GM23338 (cell line): ENCODE measurements around the gene ROBO3. TPM values are rescaled to one million over a fixed set of nuclear protein-coding genes. Genes with fewer than 3 reads are reported as not detected.

Source experiments
- ATAC-seq: fragments of 200-7000 bp; cut with Tn5 transposase; 3 replicates; pipeline ENCODE4 v1.9.1; 2020
- DNase-seq: peaks from one replicate; pipeline ENCODE4 v3.0.0-alpha.2; 2015; ENCODE audit warnings: low spot score
- H2AFZ ChIP-seq: fragments of 200-600 bp; sonication (generic); 2 replicates; pipeline ENCODE4 v1.8.0; 2016; ENCODE audit warnings: antibody characterized with exemption, mild to moderate bottlenecking, moderate library complexity
- H3F3A ChIP-seq: fragments of 200-600 bp; sonication (generic); replicated peaks from 2 replicates; pipeline ENCODE4 v1.8.0; 2017; ENCODE audit warnings: antibody characterized with exemption, mixed run types, low read depth
- H3K27ac ChIP-seq: fragments of 200-600 bp; sonication (generic); 2 replicates; pipeline ENCODE4 v1.6.1; 2016; ENCODE audit warnings: low read depth
- H3K27me3 ChIP-seq: fragments of 200-600 bp; sonication (generic); 2 replicates; pipeline ENCODE4 v1.8.0; 2016; ENCODE audit warnings: mild to moderate bottlenecking, mixed run types, moderate library complexity; ENCODE audit not compliant: insufficient read depth
- H3K36me3 ChIP-seq: fragments of 200-600 bp; sonication (generic); 2 replicates; pipeline ENCODE4 v1.8.0; 2016; ENCODE audit warnings: mild to moderate bottlenecking; ENCODE audit not compliant: insufficient read depth
- H3K4me1 ChIP-seq: fragments of 200-600 bp; sonication (generic); 2 replicates; pipeline ENCODE4 v1.8.0; 2016; ENCODE audit warnings: mild to moderate bottlenecking, moderate library complexity; ENCODE audit not compliant: insufficient read depth
- H3K4me2 ChIP-seq: fragments of 200-600 bp; sonication (generic); 2 replicates; pipeline ENCODE4 v1.7.1; 2017; ENCODE audit warnings: mixed run types
- H3K4me3 ChIP-seq: fragments of 200-600 bp; sonication (generic); 2 replicates; pipeline ENCODE4 v1.6.1; 2016; ENCODE audit warnings: mixed run types
- H3K79me2 ChIP-seq: fragments of 200-600 bp; sonication (generic); replicated peaks from 2 replicates; pipeline ENCODE4 v1.8.0; 2017; ENCODE audit warnings: mild to moderate bottlenecking; ENCODE audit not compliant: insufficient read depth
- H3K9me2 ChIP-seq: fragments of 200-600 bp; sonication (generic); 2 replicates; pipeline ENCODE4 v1.8.0; 2017; ENCODE audit not compliant: insufficient read depth
- H4K20me1 ChIP-seq: fragments of 200-600 bp; sonication (generic); replicated peaks from 2 replicates; pipeline ENCODE4 v1.8.0; 2017; ENCODE audit warnings: mild to moderate bottlenecking; ENCODE audit not compliant: insufficient read depth
- H3K27ac Mint-ChIP-seq: 2 replicates; pipeline ENCODE4 v1.8.0; 2020; ENCODE audit warnings: inconsistent platforms, mild to moderate bottlenecking, moderate library complexity, mixed read lengths
- H3K27me3 Mint-ChIP-seq: 3 replicates; pipeline ENCODE4 v1.8.0; 2022; ENCODE audit warnings: low read depth, mild to moderate bottlenecking, moderate library complexity, mixed read lengths, inconsistent platforms; ENCODE audit not compliant: insufficient read depth, poor library complexity
- H3K36me3 Mint-ChIP-seq: 3 replicates; pipeline ENCODE4 v1.8.0; 2021; ENCODE audit warnings: low read depth, mild to moderate bottlenecking, inconsistent platforms, moderate library complexity, mixed read lengths
- H3K4me1 Mint-ChIP-seq: 3 replicates; pipeline ENCODE4 v1.8.0; 2020; ENCODE audit warnings: mild to moderate bottlenecking, inconsistent platforms, mixed read lengths
- H3K4me3 Mint-ChIP-seq: 3 replicates; pipeline ENCODE4 v1.8.0; 2021; ENCODE audit warnings: moderate library complexity, mild to moderate bottlenecking, inconsistent platforms, mixed read lengths
- H3K9me3 Mint-ChIP-seq: 3 replicates; pipeline ENCODE4 v1.8.0; 2020; ENCODE audit warnings: moderate library complexity, mild to moderate bottlenecking, inconsistent platforms, mixed read lengths
- CREB1 ChIP-seq: fragments of 250-450 bp; sonication (Bioruptor Pico); IDR thresholded peaks from 2 replicates; pipeline ENCODE4 v1.5.0; 2020; ENCODE audit warnings: low read depth, mild to moderate bottlenecking, moderate library complexity
- ETS1 ChIP-seq: IDR thresholded peaks from 2 replicates; pipeline ENCODE4 v1.6.1; 2016; ENCODE audit warnings: antibody characterized with exemption
- EZH2phosphoT487 ChIP-seq: fragments of 200-600 bp; sonication (generic); IDR thresholded peaks from one replicate; pipeline ENCODE4 v1.8.1; 2018; ENCODE audit warnings: antibody characterized with exemption; ENCODE audit not compliant: unreplicated experiment
- JUNB ChIP-seq: IDR thresholded peaks from one replicate; pipeline ENCODE4 v1.6.1; 2016; ENCODE audit warnings: antibody characterized with exemption; ENCODE audit not compliant: unreplicated experiment
- POLR2AphosphoS5 ChIP-seq: IDR thresholded peaks from 2 replicates; pipeline ENCODE4 v1.6.1; 2016; ENCODE audit warnings: antibody characterized with exemption, low read depth
- STAT1 ChIP-seq: IDR thresholded peaks from one replicate; pipeline ENCODE4 v1.6.1; 2016; ENCODE audit warnings: antibody characterized with exemption; ENCODE audit not compliant: unreplicated experiment
- ZNF114 ChIP-seq: fragments of 250-450 bp; sonication (Bioruptor Pico); IDR thresholded peaks from 2 replicates; pipeline ENCODE4 v1.5.0; 2020; ENCODE audit warnings: mild to moderate bottlenecking, moderate library complexity
- ZNF331 ChIP-seq: fragments of 250-450 bp; sonication (Bioruptor Pico); IDR thresholded peaks from 2 replicates; pipeline ENCODE4 v1.5.0; 2020; ENCODE audit warnings: low read depth, mild to moderate bottlenecking, moderate library complexity
- polyA plus RNA-seq: library from polyadenylated mRNA; unstranded; fragments of >200 nt; fragmentation: Nextera tagmentation; extraction: Ambion mirVana; gene quantifications from 2 replicates; pipeline ENCODE4 v1.2.1, GENCODE V29; 2016
- total RNA-seq: library from RNA; depleted of rRNA; stranded (reverse); fragments of >200 nt; shearing (Covaris generic); gene quantifications from 2 replicates; pipeline ENCODE4 v1.2.3, GENCODE V29; 2014
- TF ChIP-seq, protein P1 (sequence below): IDR thresholded peaks from one replicate; pipeline ENCODE4 v1.6.1; 2018; ENCODE audit warnings: antibody characterized with exemption; ENCODE audit not compliant: unreplicated experiment

The ROBO3 gene
- total and polyA plus RNA-seq, 2 experiments from 2014 or later = 17.0 to 21.4 TPM

DNA sequence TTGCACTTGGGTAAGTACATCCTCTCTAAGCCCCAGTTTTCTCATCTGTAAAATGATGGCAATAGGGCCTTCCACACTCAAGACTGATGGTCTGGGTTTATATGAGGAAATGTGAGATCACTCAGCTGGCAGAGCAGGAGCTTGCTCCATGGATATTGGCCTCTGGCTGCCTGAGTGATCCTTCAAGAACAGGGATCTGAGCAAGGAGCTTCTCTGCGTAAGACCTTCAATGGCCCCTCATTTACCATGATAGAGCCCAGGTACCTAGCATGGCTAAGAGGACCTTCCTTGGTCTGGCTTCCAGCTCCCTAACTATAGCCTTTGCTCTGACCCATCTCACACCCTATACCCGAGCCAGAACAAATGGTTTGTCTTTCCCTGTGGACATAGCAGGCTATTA is 26.9 kb downstream of the ROBO3 start (continued):
- TF ChIP-seq CREB1 (CRISPR knock-in tag) (no peak), STAT1 (no peak)
- TF ChIP-seq, protein P1, sequence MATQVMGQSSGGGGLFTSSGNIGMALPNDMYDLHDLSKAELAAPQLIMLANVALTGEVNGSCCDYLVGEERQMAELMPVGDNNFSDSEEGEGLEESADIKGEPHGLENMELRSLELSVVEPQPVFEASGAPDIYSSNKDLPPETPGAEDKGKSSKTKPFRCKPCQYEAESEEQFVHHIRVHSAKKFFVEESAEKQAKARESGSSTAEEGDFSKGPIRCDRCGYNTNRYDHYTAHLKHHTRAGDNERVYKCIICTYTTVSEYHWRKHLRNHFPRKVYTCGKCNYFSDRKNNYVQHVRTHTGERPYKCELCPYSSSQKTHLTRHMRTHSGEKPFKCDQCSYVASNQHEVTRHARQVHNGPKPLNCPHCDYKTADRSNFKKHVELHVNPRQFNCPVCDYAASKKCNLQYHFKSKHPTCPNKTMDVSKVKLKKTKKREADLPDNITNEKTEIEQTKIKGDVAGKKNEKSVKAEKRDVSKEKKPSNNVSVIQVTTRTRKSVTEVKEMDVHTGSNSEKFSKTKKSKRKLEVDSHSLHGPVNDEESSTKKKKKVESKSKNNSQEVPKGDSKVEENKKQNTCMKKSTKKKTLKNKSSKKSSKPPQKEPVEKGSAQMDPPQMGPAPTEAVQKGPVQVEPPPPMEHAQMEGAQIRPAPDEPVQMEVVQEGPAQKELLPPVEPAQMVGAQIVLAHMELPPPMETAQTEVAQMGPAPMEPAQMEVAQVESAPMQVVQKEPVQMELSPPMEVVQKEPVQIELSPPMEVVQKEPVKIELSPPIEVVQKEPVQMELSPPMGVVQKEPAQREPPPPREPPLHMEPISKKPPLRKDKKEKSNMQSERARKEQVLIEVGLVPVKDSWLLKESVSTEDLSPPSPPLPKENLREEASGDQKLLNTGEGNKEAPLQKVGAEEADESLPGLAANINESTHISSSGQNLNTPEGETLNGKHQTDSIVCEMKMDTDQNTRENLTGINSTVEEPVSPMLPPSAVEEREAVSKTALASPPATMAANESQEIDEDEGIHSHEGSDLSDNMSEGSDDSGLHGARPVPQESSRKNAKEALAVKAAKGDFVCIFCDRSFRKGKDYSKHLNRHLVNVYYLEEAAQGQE = no peak

DNA sequence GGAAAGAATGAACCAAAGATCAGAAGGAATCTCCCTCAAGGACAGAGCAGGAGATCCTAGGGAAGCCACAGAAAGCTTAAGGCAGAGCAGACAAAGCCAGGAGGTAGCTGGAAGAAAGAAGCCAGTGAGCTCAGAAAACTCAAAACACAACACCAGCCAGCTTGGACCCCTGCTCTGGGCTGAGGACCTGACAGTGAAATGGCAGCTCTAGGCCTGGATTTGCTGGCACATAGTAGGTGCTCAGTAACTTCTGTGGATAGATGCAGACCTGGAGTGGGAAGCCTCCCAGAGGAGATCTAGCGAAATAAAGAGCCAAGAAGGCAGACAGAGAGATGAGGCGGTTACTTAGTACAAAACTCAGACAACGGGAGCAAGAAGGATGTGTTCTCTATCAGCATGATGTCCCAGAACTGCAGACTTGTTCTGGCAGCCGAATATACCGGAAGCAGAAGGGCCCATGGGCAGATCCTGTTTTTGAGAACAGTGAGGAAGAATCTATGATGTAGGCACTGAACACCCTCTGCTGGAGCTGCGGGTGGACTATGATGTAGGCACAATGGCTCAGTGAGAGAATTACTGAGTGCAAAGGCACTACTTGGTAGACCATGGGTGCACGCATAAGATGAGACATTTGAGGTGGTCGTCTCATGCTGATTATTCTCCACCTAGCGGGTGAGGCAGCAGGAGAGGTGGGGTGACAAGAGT is 27.7 kb downstream of the ROBO3 start:
- no peak overlapping the region for H2AFZ ChIP-seq
- DNase-seq (no peak), ATAC-seq (no peak)
- no peak overlapping the region for H3K4me3 ChIP-seq
- H3F3A ChIP-seq = no peaks in the 10 kb centered on the region
- H3K4me2 ChIP-seq = no peak overlapping the region
- H3K4me1 Mint-ChIP-seq = peaks cover 6% of the 10 kb centered on the region
- H3K27me3 ChIP-seq = 0 out of 2 replicates have a peak, but pooled peaks cover 5% of the 10 kb centered on the region
- no peaks in the 10 kb centered on the region for H4K20me1 ChIP-seq
- H3K27me3 Mint-ChIP-seq = peaks cover 9% of the 10 kb centered on the region
- H3K27ac ChIP-seq = no peak overlapping the region
- H3K27ac Mint-ChIP-seq = no peak overlapping the region
- H3K36me3 Mint-ChIP-seq = no peaks in the 10 kb centered on the region; the same call in 2 of the 3 replicates
- H3K9me3 Mint-ChIP-seq = no peaks in the 10 kb centered on the region
- no peaks in the 10 kb centered on the region for H3K79me2 ChIP-seq
- no peaks in the 10 kb centered on the region for H3K4me1 ChIP-seq
- H3K9me2 ChIP-seq = no peaks in the 10 kb centered on the region
- no peak overlapping the region for H3K4me3 Mint-ChIP-seq
- TF ChIP-seq POLR2AphosphoS5 (no peak), STAT1 (no peak)
- H3K36me3 ChIP-seq = no peaks in the 10 kb centered on the region

DNA sequence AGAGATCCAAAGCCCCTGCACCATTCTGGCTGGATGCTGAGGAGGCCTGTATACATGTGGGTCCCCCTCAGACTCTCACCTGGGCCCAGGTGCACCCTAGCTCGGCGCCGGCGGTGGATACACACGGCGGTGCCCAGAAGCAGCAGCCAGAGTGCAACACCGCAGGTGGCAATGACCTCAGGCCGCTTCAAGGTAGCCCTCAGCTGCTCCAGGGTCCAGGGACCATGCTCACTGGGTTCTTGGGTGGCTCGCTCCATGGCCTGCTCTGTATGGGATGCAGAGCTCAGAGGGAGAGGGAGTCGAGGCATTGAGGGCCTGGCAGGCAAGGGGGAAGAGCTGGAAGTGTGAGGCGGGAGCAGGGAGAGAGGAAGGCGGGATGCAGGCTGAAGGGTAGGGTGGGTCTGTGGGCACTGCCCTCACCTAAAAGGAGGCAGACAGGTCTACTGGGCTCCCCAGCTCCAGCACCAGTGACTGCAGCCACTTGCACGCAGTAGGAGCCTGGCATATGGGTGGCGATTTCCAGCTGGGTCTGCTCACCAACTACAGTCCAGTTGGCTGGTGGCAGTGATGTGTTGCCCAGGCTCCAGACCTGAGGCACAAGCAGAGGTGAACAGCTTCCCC is 28.7 kb downstream of the ROBO3 start:
- no peaks in the 10 kb centered on the region for H3F3A ChIP-seq
- H2AFZ ChIP-seq = no peak overlapping the region
- no peak for ATAC-seq
- Mint-ChIP-seq H3K4me1 (peaks cover 16% of the 10 kb centered on the region), H3K36me3 (no peaks in the 10 kb centered on the region; the same call in 2 of the 3 replicates), H3K27me3 (peaks cover 9% of the 10 kb centered on the region), H3K27ac (no peak overlapping the region), H3K9me3 (no peaks in the 10 kb centered on the region), H3K4me3 (no peak overlapping the region)
- H4K20me1 ChIP-seq = no peaks in the 10 kb centered on the region
- H3K79me2 ChIP-seq = no peaks in the 10 kb centered on the region
- H3K27ac ChIP-seq = no peak overlapping the region
- H3K4me2 ChIP-seq = no peak overlapping the region
- DNase-seq = no peak
- H3K9me2 ChIP-seq = no peaks in the 10 kb centered on the region
- no peaks in the 10 kb centered on the region for H3K36me3 ChIP-seq
- 0 out of 2 replicates have a peak, but pooled peaks cover 5% of the 10 kb centered on the region for H3K27me3 ChIP-seq
- H3K4me1 ChIP-seq = no peaks in the 10 kb centered on the region
- H3K4me3 ChIP-seq = no peak overlapping the region
- no peak for TF ChIP-seq JUNB
- TF ChIP-seq ETS1 = no peak
- TF ChIP-seq CREB1 (CRISPR knock-in tag) = no peak
- no peak for TF ChIP-seq ZNF331 (CRISPR knock-in tag)
- TF ChIP-seq EZH2phosphoT487 = no peak
- TF ChIP-seq POLR2AphosphoS5 = no peak
- no peak for TF ChIP-seq ZNF114 (CRISPR knock-in tag)
